ENCODE results near the gene TPCN2.

Gene TPCN2

DNA sequence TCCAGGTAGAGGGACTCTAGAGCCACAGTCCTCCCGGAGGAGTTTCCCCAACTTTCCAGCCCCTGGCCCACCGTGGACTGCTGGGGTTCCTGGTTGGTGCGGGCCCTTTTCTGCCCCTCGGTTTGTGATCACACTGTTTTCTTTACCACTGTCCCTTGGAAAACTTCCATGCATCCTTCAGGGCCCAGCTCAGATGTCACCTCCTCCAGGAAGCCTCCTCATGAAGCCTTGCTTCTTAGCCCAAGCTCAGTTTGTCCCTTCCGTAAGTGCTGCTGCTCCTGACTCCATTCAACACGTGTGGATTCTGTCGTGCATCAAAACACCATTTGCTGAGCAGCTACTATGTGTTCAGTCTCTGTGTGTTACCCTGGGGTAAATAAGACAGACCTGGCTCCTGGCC lies 15.9 kb upstream of the TPCN2 start:
- TF ChIP-seq TAF1 (IDR thresholded peaks at IDR 0.05; ENCODE audit: borderline replicate concordance, low read depth, low read length) = no peak
- TF ChIP-seq POLR2AphosphoS5 (IDR thresholded peaks at IDR 0.05; ENCODE audit: low read depth, low read length) = no peak
- TF ChIP-seq POLR2A (IDR thresholded peaks at IDR 0.05; ENCODE audit: low read depth, low read length) = no peak
- FAIRE-seq = no peak
- DNase-seq (ENCODE audit: insufficient read length) = no peak

DNA sequence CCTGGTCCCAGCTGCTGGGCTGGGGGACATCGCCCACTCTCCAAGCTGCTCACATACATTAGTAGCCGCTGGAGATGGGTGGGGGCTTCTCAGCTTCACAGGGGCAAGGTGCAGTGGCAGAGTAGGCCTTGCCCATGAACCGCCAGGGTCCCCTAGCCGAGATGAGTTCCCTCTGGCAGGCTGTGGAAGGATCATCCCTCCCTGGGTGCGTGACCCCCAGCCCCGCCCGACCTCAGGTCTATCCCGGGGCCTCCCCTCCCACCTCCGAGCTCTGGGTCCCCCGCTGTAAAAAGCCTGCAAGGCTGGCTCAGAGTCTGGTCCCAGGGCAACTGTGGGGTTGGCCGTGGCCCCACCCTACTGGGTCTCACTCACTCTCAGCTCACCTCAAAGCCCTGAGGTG lies 15.3 kb upstream of the TPCN2 start:
- FAIRE-seq (no peak), DNase-seq (ENCODE audit: insufficient read length) (no peak)
- no peak for TF ChIP-seq TAF1 (IDR thresholded peaks at IDR 0.05; ENCODE audit: borderline replicate concordance, low read depth, low read length)
- TF ChIP-seq POLR2AphosphoS5 (IDR thresholded peaks at IDR 0.05; ENCODE audit: low read depth, low read length) = no peak
- no peak for TF ChIP-seq POLR2A (IDR thresholded peaks at IDR 0.05; ENCODE audit: low read depth, low read length)

DNA sequence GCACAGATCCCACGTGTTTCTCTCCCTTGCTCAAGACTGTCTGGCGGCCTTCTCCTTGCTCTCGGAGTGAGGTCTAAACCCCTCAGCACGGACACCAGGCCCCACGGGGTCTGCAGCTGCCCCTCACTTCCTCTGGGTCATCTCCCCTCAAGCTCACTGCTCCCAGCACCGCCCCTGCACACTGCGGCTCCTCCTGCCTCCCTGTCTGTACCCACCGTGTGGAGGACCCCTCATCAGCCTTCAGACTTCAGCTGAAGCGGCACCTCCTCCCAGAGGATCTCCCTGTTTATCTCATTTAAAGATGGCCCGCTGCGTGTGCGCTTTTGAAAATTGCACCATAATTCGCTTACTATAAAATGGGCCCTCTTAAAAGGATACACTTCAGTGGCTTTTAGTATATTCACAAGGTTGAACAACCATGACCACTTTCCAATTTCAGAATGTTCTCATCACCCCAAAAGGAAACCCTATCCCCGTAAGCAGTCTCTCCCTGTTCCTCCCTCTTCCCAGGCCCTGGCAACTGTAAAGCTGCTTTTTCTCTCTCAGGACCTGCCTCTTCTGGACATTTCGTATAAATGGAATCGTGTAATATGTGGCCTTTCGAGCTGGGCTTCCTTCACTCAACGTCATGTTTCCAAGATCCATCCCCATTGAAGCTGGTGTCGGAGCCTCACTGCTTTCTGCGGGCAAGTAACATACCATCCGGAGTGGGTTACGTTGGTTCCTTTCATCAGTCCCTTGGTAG lies 14.4 kb upstream of the TPCN2 start:
- TF ChIP-seq TAF1 (IDR thresholded peaks at IDR 0.05; ENCODE audit: borderline replicate concordance, low read depth, low read length) (no peak), POLR2AphosphoS5 (IDR thresholded peaks at IDR 0.05; ENCODE audit: low read depth, low read length) (no peak), POLR2A (IDR thresholded peaks at IDR 0.05; ENCODE audit: low read depth, low read length) (no peak)
- DNase-seq (ENCODE audit: insufficient read length) (no peak), FAIRE-seq (no peak)

DNA sequence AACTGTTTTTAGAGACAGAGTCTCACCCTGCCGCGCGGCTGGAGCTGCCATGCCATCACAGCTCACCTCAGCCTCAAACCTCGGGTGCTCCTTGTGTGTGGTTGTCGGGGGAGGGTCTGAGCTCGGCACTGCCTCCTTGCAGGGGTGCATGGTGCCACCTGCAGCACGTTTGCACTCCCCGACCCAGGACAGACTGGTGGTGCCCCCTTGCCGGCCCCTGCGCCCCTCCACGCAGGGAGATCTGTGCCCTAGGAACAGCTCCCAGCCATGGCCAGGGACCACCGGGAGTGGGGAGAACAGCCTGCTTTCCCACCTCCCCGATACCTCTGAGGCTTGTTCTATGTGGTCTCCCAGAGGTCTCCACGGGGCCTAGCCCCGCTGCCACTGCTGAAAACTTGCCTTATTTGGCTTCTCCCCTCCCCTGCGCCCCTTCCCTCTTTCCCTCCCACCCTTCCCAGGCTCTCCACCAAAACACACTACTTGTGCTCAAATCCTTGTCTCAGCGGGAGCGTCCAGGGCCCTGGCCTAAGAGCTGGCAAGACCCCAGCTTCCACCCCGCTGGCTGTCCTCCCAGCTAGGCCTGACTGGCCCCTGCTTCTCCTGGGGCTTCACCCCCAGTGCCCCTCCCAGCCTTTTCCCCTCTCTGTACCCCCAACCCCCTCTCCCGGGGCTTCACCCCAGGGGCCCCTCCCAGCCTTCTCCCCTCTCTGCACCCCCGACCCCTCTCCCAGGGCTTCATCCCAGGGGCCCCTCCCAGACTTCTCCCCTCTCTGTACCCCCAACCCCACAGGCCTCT lies 13.4 kb upstream of the TPCN2 start:
- no peak for FAIRE-seq
- no peak for DNase-seq (ENCODE audit: insufficient read length)
- no peak for TF ChIP-seq TAF1 (IDR thresholded peaks at IDR 0.05; ENCODE audit: borderline replicate concordance, low read depth, low read length)
- TF ChIP-seq POLR2A (IDR thresholded peaks at IDR 0.05; ENCODE audit: low read depth, low read length) = no peak
- no peak for TF ChIP-seq POLR2AphosphoS5 (IDR thresholded peaks at IDR 0.05; ENCODE audit: low read depth, low read length)

DNA sequence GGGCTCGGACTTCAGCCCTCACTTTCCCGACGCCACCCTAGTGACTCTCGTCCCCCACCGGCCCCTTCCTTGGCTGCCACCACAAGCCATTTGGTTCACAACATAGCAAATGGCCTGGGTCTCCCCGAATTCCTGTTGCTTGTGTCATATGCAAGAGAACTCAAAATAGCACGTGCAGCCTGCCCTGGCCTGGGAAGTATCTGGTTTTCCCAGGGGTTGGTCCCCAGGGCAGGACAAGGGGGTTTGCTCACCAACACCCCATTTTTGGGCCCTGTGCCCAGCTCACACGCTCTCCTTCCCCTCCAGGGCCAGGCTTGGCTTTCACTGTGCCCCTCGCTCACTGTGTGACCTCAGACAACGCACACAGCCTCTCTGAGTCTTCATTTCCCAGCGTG lies 12.8 kb upstream of the TPCN2 start:
- TF ChIP-seq POLR2AphosphoS5 (IDR thresholded peaks at IDR 0.05; ENCODE audit: low read depth, low read length) (no peak), POLR2A (IDR thresholded peaks at IDR 0.05; ENCODE audit: low read depth, low read length) (no peak), TAF1 (IDR thresholded peaks at IDR 0.05; ENCODE audit: borderline replicate concordance, low read depth, low read length) (no peak)
- no peak for FAIRE-seq
- no peak for DNase-seq (ENCODE audit: insufficient read length)

DNA sequence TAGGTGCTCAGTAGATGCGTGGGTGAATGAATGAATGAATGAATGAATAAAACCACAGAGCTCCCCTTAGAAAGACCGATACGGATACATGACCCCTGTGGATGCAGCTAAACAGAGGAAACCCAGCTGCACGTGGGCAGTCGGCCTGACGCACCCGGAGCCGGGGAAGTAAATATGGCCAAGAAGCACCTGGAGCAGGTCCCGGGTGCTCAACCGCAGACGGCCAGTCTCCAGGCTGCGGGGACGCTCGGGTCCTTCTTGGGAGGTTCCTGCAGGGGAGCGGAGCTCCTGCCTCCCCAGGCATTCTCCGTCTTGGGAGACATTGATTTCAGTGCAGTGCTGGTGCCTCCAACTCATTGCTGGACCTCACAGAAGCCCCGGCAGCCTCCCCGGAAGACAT lies 11.7 kb upstream of the TPCN2 start:
- TF ChIP-seq POLR2AphosphoS5 (IDR thresholded peaks at IDR 0.05; ENCODE audit: low read depth, low read length) = no peak
- TF ChIP-seq TAF1 (IDR thresholded peaks at IDR 0.05; ENCODE audit: borderline replicate concordance, low read depth, low read length) = no peak
- no peak for TF ChIP-seq POLR2A (IDR thresholded peaks at IDR 0.05; ENCODE audit: low read depth, low read length)
- FAIRE-seq = no peak
- DNase-seq (ENCODE audit: insufficient read length) = no peak

DNA sequence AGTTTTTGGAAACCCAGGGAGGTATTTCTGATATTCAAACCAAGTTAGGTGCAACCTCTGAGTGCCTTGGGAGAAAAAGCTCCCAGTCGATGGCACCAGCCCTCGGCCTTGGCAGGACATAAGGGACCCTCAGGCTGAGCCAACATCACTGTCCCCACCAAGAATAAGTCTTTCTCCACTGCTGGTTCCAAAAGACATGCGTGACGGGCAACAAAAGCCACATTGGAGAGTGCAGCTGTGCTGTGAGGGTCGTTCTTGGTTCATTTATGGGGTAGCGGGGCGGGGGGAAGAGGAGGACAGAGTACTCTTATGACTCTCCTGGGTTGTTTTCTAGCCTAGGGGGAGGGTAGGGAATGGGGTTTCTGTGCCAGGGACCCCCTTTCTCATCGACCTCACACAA lies 11.2 kb upstream of the TPCN2 start:
- TF ChIP-seq POLR2A (IDR thresholded peaks at IDR 0.05; ENCODE audit: low read depth, low read length) (no peak), POLR2AphosphoS5 (IDR thresholded peaks at IDR 0.05; ENCODE audit: low read depth, low read length) (no peak), TAF1 (IDR thresholded peaks at IDR 0.05; ENCODE audit: borderline replicate concordance, low read depth, low read length) (no peak)
- no peak for DNase-seq (ENCODE audit: insufficient read length)
- no peak for FAIRE-seq

DNA sequence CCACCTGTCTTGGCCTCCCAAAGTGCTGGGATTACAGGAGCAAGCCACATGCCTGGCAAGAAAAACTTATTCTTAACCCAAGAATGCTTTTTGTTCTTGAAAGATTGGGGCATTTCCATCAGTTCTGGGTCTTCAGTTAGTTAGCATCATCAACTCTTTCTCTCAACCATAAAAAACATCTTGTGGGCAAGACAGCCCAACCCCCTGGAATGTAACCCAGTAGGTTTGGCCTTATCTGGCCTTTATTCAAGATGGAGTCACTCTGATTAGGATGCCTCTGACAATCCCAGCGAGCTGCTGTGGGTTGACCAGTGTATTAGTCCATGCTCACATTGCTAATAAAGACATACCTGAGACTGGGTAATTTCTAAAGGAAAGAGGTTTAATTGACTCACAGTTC lies 9.2 kb upstream of the TPCN2 start:
- TF ChIP-seq TAF1 (IDR thresholded peaks at IDR 0.05; ENCODE audit: borderline replicate concordance, low read depth, low read length) (no peak), POLR2A (IDR thresholded peaks at IDR 0.05; ENCODE audit: low read depth, low read length) (no peak), POLR2AphosphoS5 (IDR thresholded peaks at IDR 0.05; ENCODE audit: low read depth, low read length) (no peak)
- FAIRE-seq (no peak), DNase-seq (ENCODE audit: insufficient read length) (no peak)

DNA sequence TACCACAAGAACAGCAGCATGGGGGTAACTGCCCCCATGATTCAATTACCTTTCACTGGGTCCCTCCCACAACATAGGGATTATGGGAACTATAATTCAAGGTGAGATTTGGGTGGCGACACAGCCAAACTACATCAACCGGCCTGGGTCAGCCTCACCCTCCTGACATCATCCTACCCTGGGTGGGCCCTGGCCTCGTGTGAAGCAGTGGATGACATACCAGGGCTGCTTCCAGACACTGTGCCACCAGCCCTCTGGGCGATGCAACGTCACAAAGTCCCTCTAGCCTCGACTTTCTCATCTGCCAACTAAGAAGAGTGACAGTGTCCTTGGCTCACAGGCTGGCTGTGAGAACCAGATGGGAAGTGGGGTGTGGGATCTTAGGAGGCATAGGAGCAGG lies 8.7 kb upstream of the TPCN2 start:
- FAIRE-seq = no peak
- DNase-seq (ENCODE audit: insufficient read length) = no peak
- no peak for TF ChIP-seq POLR2AphosphoS5 (IDR thresholded peaks at IDR 0.05; ENCODE audit: low read depth, low read length)
- TF ChIP-seq POLR2A (IDR thresholded peaks at IDR 0.05; ENCODE audit: low read depth, low read length) = no peak
- no peak for TF ChIP-seq TAF1 (IDR thresholded peaks at IDR 0.05; ENCODE audit: borderline replicate concordance, low read depth, low read length)

DNA sequence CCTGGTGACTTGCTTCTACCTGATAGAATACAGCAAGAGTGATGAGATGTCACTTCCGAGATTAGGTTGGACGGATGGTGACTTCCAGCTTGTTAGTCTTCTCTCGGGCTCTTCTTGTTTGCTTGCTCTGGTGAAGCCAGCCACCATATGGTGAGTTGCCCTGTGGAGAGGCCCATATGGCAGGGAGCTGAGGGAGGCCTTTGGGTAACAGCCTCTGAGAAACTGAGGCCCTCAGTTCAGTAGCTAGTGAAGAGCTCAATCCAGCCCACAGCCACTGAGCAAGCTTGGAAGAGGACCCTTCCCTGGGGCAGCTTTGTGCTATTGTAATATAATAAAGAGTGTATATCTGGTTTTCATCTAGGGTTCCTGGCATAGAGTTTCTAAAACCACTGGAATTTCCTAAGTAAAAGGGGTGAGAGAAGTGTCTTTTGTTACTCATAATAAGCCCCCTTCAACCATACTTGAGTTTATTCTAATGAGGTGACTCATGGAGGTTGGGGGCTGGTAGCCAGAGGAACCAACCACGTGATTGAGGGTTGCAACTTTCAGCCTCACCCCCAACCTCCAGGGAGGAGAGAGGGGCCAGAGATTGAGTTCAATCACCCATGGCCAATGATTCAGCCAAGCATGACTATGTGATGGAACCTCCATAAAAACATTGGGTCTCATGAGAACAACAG lies 8.0 kb upstream of the TPCN2 start:
- DNase-seq (ENCODE audit: insufficient read length) (no peak), FAIRE-seq (no peak)
- TF ChIP-seq TAF1 (IDR thresholded peaks at IDR 0.05; ENCODE audit: borderline replicate concordance, low read depth, low read length) (no peak), POLR2A (IDR thresholded peaks at IDR 0.05; ENCODE audit: low read depth, low read length) (no peak), POLR2AphosphoS5 (IDR thresholded peaks at IDR 0.05; ENCODE audit: low read depth, low read length) (no peak)

DNA sequence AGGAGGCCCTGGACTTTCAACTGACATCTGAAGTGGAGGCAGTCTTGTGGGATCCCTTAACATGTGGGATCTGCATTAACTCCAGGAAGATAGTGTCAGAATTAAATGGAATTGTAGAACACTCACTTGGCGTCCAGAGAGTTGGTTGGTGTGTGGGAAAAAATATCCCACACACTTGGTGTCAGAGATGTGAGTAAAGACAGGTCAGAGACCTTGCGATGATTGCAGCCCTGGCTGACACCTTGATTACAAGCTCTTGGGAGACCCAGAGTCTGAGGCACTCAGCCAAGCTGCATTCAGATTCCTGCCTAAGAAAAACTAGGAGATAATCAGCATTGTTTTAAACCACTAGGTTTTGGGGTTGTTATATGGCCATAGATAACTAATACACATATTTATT lies 7.2 kb upstream of the TPCN2 start:
- TF ChIP-seq POLR2AphosphoS5 (IDR thresholded peaks at IDR 0.05; ENCODE audit: low read depth, low read length) = no peak
- DNase-seq (ENCODE audit: insufficient read length) (no peak), FAIRE-seq (no peak)
